HCT116 (cell line): Measurements from ENCODE around the gene OS9. TPM values are rescaled to one million over a fixed set of nuclear protein-coding genes. Genes with fewer than 3 reads are reported as not detected.
"Not testable (repeated sequence)": the region's sequence is repeated elsewhere in the genome, so short reads cannot be mapped to it uniquely, and the experiment has no call there.

ENCODE experiments used
- ATAC-seq: fragments of 200-7000 bp; cut with Tn5 transposase; 2 replicates; pipeline ENCODE4 v1.9.1; 2020; ENCODE audit warnings: mild to moderate bottlenecking, moderate library complexity
- BruUV-seq: library from RNA; stranded (reverse); fragments of 400-500 nt; replicated peaks from 2 replicates; lab custom pipeline; 2021; lab: Mats Ljungman, UMichigan
- CTCF ChIA-PET: fragments of 300-600 bp; sonication (Branson Sonifier 250); formaldehyde crosslinking; loops from one replicate; lab custom pipeline; 2021; ENCODE audit warnings: antibody characterized with exemption; lab: Charles Lee
- POLR2A ChIA-PET: fragments of 300-600, 350-600 bp; sonication (Branson Sonifier 250); formaldehyde crosslinking; loops from one replicate; lab custom pipeline; 2021; ENCODE audit warnings: antibody characterized with exemption; lab: Charles Lee
- RAD21 ChIA-PET, 2 experiments: fragments of 300-600 bp; sonication (Branson Sonifier 250); formaldehyde crosslinking; loops; one replicate each; lab custom pipeline; 2023; ENCODE audit warnings: low total read pairs in 2 of 2; ENCODE audit not compliant: uncharacterized antibody in 2 of 2, unreplicated experiment in 2 of 2, low non-redundant PET in 1 of 2; lab: Charles Lee
- DNase-seq: peaks from one replicate; pipeline ENCODE4 v3.0.0-alpha.2; 2010; ENCODE audit warnings: low read depth, low spot score
- H2AFZ ChIP-seq: fragments of 200-600 bp; shearing (Covaris generic), sonication (generic); 2 replicates; pipeline ENCODE4 v1.6.1; 2017; ENCODE audit warnings: low read depth, mixed run types, mixed read lengths, antibody characterized with exemption, low read length; ENCODE audit not compliant: poor library complexity, severe bottlenecking
- H3K27ac ChIP-seq: 2 replicates; pipeline ENCODE4 v1.5.1; 2012; ENCODE audit warnings: low read depth, low read length
- H3K27me3 ChIP-seq: fragments of 200-600 bp; sonication (generic); 2 replicates; pipeline ENCODE4 v1.6.1; 2016; ENCODE audit warnings: mixed run types, low read length, mixed read lengths; ENCODE audit not compliant: insufficient read depth
- H3K36me3 ChIP-seq, 2 experiments: fragments of 200-500 bp in 1 of 2; fragments of 200-600 bp in 1 of 2; sonication (Bioruptor generic) in 1 of 2; sonication (generic) in 1 of 2; 2 replicates each; pipeline versions ENCODE4 v1.5.1 to v1.6.1; 2014 to 2016; ENCODE audit warnings: low read length in 2 of 2, inconsistent platforms in 1 of 2, mixed read lengths in 1 of 2, mixed run types in 1 of 2; ENCODE audit not compliant: insufficient read depth in 2 of 2, control insufficient read depth in 1 of 2
- H3K4me1 ChIP-seq, 2 experiments: fragments of 200-600 bp in 1 of 2; sonication (generic) in 1 of 2; 2 replicates each; pipeline versions ENCODE4 v1.5.1 to v1.6.1; 2012 to 2017; ENCODE audit warnings: low read length in 2 of 2, inconsistent platforms in 1 of 2, mild to moderate bottlenecking in 1 of 2, mixed read lengths in 1 of 2, mixed run types in 1 of 2, moderate library complexity in 1 of 2; ENCODE audit not compliant: insufficient read depth in 2 of 2, control insufficient read depth in 1 of 2
- H3K4me2 ChIP-seq: fragments of 200-600 bp; sonication (generic); 2 replicates; pipeline ENCODE4 v1.6.1; 2017; ENCODE audit warnings: mixed run types, low read length, mixed read lengths
- H3K4me3 ChIP-seq, 2 experiments: fragments of 200-600 bp in 1 of 2; sonication (generic) in 1 of 2; replicated peaks in 1 of 2; 2 replicates each; pipeline ENCODE4 v1.5.1; 2011 to 2016; ENCODE audit warnings: low read length in 2 of 2, control low read depth in 1 of 2, low read depth in 1 of 2, mild to moderate bottlenecking in 1 of 2, mixed read lengths in 1 of 2, mixed run types in 1 of 2
- H3K79me2 ChIP-seq: fragments of 200-600 bp; sonication (generic); 2 replicates; pipeline ENCODE4 v1.6.1; 2017; ENCODE audit warnings: mild to moderate bottlenecking, mixed run types, low read length, moderate library complexity, mixed read lengths; ENCODE audit not compliant: insufficient read depth
- H3K9ac ChIP-seq: fragments of 200-600 bp; sonication (generic); 2 replicates; pipeline ENCODE4 v1.6.1; 2016; ENCODE audit warnings: low read length, mixed read lengths
- H3K9me2 ChIP-seq: fragments of 200-600 bp; sonication (generic), shearing (Covaris generic); 2 replicates; pipeline ENCODE4 v1.6.1; 2017; ENCODE audit warnings: mixed run types, mild to moderate bottlenecking, moderate library complexity; ENCODE audit not compliant: insufficient read depth
- H3K9me3 ChIP-seq, 2 experiments: fragments of 200-500 bp in 1 of 2; fragments of 200-600 bp in 1 of 2; sonication (Bioruptor generic) in 1 of 2; sonication (generic) in 1 of 2; 2 replicates each; pipeline ENCODE4 v1.6.1; 2014 to 2017; ENCODE audit warnings: low read length in 2 of 2, mixed read lengths in 2 of 2, inconsistent platforms in 1 of 2, low read depth in 1 of 2, mild to moderate bottlenecking in 1 of 2, mixed run types in 1 of 2, moderate library complexity in 1 of 2; ENCODE audit not compliant: control insufficient read depth in 1 of 2, insufficient read depth in 1 of 2
- H4K20me1 ChIP-seq: fragments of 200-600 bp; sonication (generic), shearing (Covaris generic); 2 replicates; pipeline ENCODE4 v1.6.1; 2017; ENCODE audit warnings: mixed run types, mild to moderate bottlenecking, moderate library complexity; ENCODE audit not compliant: insufficient read depth
- CEBPB ChIP-seq: IDR thresholded peaks from 2 replicates; pipeline ENCODE4 v1.6.1; 2012; ENCODE audit warnings: low read depth
- ELF1 ChIP-seq: IDR thresholded peaks from 2 replicates; pipeline ENCODE4 v1.6.1; 2012; ENCODE audit warnings: low read depth, borderline replicate concordance
- EZH2 ChIP-seq: fragments of 200-600 bp; sonication (generic); IDR thresholded peaks from 2 replicates; pipeline ENCODE4 v1.6.1; 2017; ENCODE audit warnings: antibody characterized with exemption, mixed run types
- JUND ChIP-seq: IDR thresholded peaks from 2 replicates; pipeline ENCODE4 v1.6.1; 2012
- MAX ChIP-seq: IDR thresholded peaks from 2 replicates; pipeline ENCODE4 v1.6.1; 2012
- POLR2A ChIP-seq: IDR thresholded peaks from 2 replicates; pipeline ENCODE4 v1.7.0; 2011; ENCODE audit warnings: borderline replicate concordance; ENCODE audit not compliant: insufficient read depth, insufficient read length; ENCODE audit errors: extremely low read depth
- POLR2AphosphoS5 ChIP-seq: IDR thresholded peaks from 2 replicates; pipeline ENCODE4 v1.6.1; 2011; ENCODE audit warnings: mild to moderate bottlenecking, low read depth, low read length, moderate library complexity
- REST ChIP-seq: IDR thresholded peaks from 2 replicates; pipeline ENCODE4 v1.6.1; 2012; ENCODE audit warnings: low read depth
- SIN3A ChIP-seq: IDR thresholded peaks from 2 replicates; pipeline ENCODE4 v1.6.1; 2012; ENCODE audit warnings: low read depth
- SP1 ChIP-seq: IDR thresholded peaks from 2 replicates; pipeline ENCODE4 v1.6.1; 2012; ENCODE audit warnings: low read depth
- YY1 ChIP-seq: IDR thresholded peaks from 2 replicates; pipeline ENCODE4 v1.6.1; 2011; ENCODE audit warnings: low read length, low read depth, moderate library complexity, mild to moderate bottlenecking; ENCODE audit not compliant: insufficient replicate concordance; ENCODE audit errors: extremely low read depth
- ZNF274 ChIP-seq: fragments of 200-500 bp; sonication (Bioruptor generic); IDR thresholded peaks from 2 replicates; pipeline ENCODE4 v1.6.1; 2014; ENCODE audit warnings: mild to moderate bottlenecking, low read depth, low read length, inconsistent platforms
- intact Hi-C: fragments of 100-400 bp; cut with micrococcal nuclease; formaldehyde crosslinking; loops from 2 replicates; pipeline ENCODE4 v1.10.0; 2022
- total RNA-seq: library from RNA; stranded (reverse); gene quantifications from one replicate; pipeline ENCODE4 v1.2.1, GENCODE V29; 2021; ENCODE audit not compliant: unreplicated experiment

The OS9 gene
- total RNA-seq, 1 experiment from 2014 or later: 98.4 TPM

- H3K9me2 ChIP-seq: no peaks in the 10 kb centered on the region
- no peak overlapping the region for H2AFZ ChIP-seq
- peaks cover 0 to 3% of the 10 kb centered on the region in 2 experiments; a peak in 1 of 4 replicates for H3K9me3 ChIP-seq
- no peaks in the 10 kb centered on the region for H3K36me3 ChIP-seq
- H3K4me2 ChIP-seq: no peak overlapping the region
- no peak overlapping the region for H3K4me3 ChIP-seq
- BruUV-seq: no TSS peak
- POLR2A ChIA-PET: no interaction called here
- no peaks in the 10 kb centered on the region for H3K79me2 ChIP-seq
- no peak overlapping the region for H3K9ac ChIP-seq
- no peak overlapping the region for H3K27ac ChIP-seq
- H3K4me1 ChIP-seq: no peaks in the 10 kb centered on the region
- DNase-seq (no peak), ATAC-seq (no peak)
- CTCF ChIA-PET: no interaction called here
- intact Hi-C loops: no loop called here
- RAD21 ChIA-PET: no interaction called here
- no peak for TF ChIP-seq REST
- no peak for TF ChIP-seq SIN3A
- TF ChIP-seq ELF1: no peak
- no peak for TF ChIP-seq YY1
- TF ChIP-seq MAX: no peak
- no peak for TF ChIP-seq POLR2AphosphoS5
- TF ChIP-seq CEBPB: no peak
- TF ChIP-seq EZH2: no peak
- no peak for TF ChIP-seq ZNF274
- no peak for TF ChIP-seq POLR2A
- TF ChIP-seq JUND: no peak
- TF ChIP-seq SP1: no peak
- H4K20me1 ChIP-seq: no peaks in the 10 kb centered on the region
- H3K27me3 ChIP-seq: no peaks in the 10 kb centered on the region
These were observed 27.0 kb upstream of the OS9 start for GRCh38 chr12:57666897-57667296.

GRCh38 chr12:57669691-57670090, 24.2 kb upstream of the OS9 start:
- POLR2A ChIA-PET, intact Hi-C loops, CTCF ChIA-PET, H3K27me3 ChIP-seq, RAD21 ChIA-PET, H3K4me2 ChIP-seq, H3K36me3 ChIP-seq, BruUV-seq, H3K9me3 ChIP-seq, H3K4me3 ChIP-seq, H3K27ac ChIP-seq, H3K9ac ChIP-seq, H3K9me2 ChIP-seq, H2AFZ ChIP-seq, H3K79me2 ChIP-seq, DNase-seq, H3K4me1 ChIP-seq, ATAC-seq, H4K20me1 ChIP-seq: not testable (repeated sequence)

GRCh38 chr12:57671811-57672210, 22.1 kb upstream of the OS9 start:
- POLR2A ChIA-PET, H3K4me1 ChIP-seq, H3K9ac ChIP-seq, H3K36me3 ChIP-seq, intact Hi-C loops, H3K9me2 ChIP-seq, H3K9me3 ChIP-seq, BruUV-seq, H3K4me2 ChIP-seq, H3K27me3 ChIP-seq, H3K79me2 ChIP-seq, H3K4me3 ChIP-seq, RAD21 ChIA-PET, ATAC-seq, H3K27ac ChIP-seq, H2AFZ ChIP-seq, H4K20me1 ChIP-seq, CTCF ChIA-PET, DNase-seq: not testable (repeated sequence)
